Measurements from ENCODE around the gene BMI1. TPM values are rescaled to one million over a fixed set of nuclear protein-coding genes. Genes with fewer than 3 reads are reported as not detected.

The BMI1 gene
- total RNA-seq, 6 experiments from 2014 or later: 34.8 to 51.1 (median 42.3) TPM

DNA sequence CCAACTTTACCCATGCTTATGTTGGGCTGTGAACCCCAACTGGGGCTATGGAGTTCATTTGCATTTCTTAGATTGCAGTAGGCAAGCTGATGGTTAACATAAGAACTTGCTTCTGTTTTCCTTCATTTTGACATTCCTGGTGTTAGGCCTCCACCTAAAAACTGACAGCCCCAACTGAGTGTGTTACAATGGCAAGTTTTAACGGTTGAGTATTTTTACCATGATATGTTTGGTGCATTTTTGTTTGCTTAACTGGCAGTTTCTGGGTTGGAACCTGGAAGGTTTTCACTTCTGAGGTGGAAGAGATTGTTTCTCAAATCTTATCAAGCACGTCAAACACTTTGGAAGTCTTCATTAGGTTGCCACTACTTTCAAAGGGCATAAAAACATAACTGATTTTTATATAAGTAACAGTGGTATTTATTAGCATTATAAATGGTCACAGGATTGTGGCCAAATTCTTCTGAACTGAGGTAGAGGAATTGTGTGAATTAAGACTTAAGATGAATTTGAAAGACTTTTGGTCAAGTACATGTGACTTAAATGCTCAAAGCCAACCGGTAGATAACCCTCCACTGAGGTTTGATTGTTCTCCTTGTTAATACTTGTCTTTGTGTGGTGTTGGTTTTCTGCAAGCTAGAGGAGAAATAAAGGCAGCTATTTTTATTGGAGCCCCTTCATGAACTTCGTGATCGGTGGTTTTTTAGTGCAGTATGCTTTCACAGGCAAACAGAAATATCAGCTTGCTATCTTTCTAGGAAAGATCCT lies 2.8 kb downstream of the BMI1 start:
- no peak for DNase-seq
- peaks cover 49% of the 10 kb centered on the region for H3K4me1 Mint-ChIP-seq (ENCODE audit: low read depth)
- no peak overlapping the region for H3K4me3 Mint-ChIP-seq
- H3K36me3 Mint-ChIP-seq (ENCODE audit: low read depth): 0 out of 2 replicates have a peak, but pooled peaks cover 8% of the 10 kb centered on the region
- H3K9me3 Mint-ChIP-seq: no peaks in the 10 kb centered on the region
- TF ChIP-seq CTCF (IDR thresholded peaks at IDR 0.05): no peak
- H3K27me3 Mint-ChIP-seq (ENCODE audit: insufficient read depth): peaks cover 17% of the 10 kb centered on the region
- H3K27ac Mint-ChIP-seq: no peak overlapping the region

- Mint-ChIP-seq H3K27ac (no peak overlapping the region), H3K9me3 (no peaks in the 10 kb centered on the region), H3K4me3 (peak overlapping the region; percentile 88; the same call in 1 of the 2 replicates), H3K4me1 (ENCODE audit: low read depth) (peaks cover 49% of the 10 kb centered on the region), H3K36me3 (ENCODE audit: low read depth) (peaks cover 12% of the 10 kb centered on the region; the same call in 1 of the 2 replicates), H3K27me3 (ENCODE audit: insufficient read depth) (peaks cover 17% of the 10 kb centered on the region)
- DNase-seq: no peak
- TF ChIP-seq CTCF (IDR thresholded peaks at IDR 0.05): no peak
Measured at GRCh38 chr10:22324413-22324812, 3.5 kb downstream of the BMI1 start.

- Mint-ChIP-seq H3K4me1 (ENCODE audit: low read depth) (peaks cover 47% of the 10 kb centered on the region), H3K9me3 (no peaks in the 10 kb centered on the region), H3K4me3 (peak overlapping the region; percentile 88), H3K27me3 (ENCODE audit: insufficient read depth) (peaks cover 17% of the 10 kb centered on the region), H3K27ac (peak overlapping the region; percentile 70), H3K36me3 (ENCODE audit: low read depth) (peaks cover 16% of the 10 kb centered on the region; the same call in 1 of the 2 replicates)
- DNase-seq: no peak
- no peak for TF ChIP-seq CTCF (IDR thresholded peaks at IDR 0.05)
Measured at GRCh38 chr10:22324893-22325271, 4.0 kb downstream of the BMI1 start.

DNA sequence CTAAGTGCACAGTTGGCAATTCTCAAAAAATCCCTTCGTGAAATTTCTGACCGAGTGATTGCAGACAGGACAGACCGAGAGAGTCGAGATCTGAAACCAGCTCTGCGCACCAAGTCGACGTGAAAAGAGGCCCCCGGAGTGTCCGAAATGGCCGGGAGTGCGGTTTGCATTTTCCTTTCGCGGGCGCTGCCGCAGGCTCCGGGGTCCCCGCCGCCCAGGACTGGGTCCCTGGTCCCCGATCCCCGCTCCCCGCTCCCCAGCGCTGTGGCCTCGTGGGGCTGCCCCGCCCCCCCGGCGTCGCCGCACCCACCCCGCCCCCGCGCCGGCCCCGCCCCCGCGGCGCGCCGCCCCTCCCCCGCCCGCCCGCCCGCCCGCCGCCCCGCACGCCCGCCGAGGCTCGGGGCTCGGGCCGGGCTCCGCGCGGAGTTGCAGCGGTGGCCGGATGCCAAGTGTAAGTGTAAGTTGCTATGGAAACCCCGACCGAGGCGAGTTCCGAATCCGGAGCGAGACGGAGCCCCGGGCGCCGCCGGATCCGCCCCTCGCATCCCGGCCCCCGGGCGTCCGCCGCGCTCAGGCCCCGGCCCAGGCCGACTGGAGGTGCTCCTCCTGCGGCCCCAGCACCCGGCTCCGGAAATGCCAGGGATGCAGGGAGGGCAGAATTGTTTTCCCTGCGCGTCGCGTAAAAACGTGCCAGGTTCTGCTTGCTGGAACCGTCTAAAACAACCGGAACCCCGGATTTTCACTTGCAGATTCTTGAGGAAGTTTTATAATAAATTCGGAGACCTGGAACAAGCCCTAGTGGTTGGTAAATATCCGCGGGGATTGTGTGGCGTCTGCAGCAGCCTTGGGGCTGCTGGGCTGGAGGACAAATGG lies 4.6 kb downstream of the BMI1 start:
- peak overlapping the region; percentile 83 for H3K27ac Mint-ChIP-seq
- H3K27me3 Mint-ChIP-seq (ENCODE audit: insufficient read depth): peaks cover 17% of the 10 kb centered on the region
- TF ChIP-seq CTCF (IDR thresholded peaks at IDR 0.05): peak; percentile 17; the same call in 1 of the 2 replicates

DNA sequence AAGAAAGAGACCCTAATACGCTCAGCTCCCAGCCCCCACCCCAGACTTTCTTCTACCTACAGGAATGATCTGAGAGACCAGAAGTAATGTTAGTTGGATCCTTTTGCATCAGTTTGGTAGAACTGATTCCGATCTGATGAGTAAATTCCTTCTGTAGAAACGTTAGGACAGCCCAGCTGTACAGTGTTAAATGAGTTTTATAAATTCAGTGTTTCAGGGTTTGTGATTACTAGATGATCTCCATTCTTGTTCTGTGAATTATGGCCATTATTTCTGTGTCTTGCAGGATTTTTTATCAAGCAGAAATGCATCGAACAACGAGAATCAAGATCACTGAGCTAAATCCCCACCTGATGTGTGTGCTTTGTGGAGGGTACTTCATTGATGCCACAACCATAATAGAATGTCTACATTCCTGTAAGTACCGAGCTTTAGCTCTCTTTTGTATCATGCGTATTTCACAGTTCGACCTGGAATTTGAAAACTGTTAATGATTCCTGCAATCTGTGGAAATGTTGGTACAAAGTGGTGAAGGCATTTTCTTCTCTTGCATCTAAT lies 5.3 kb downstream of the BMI1 start:
- H3K27me3 Mint-ChIP-seq (ENCODE audit: insufficient read depth): peaks cover 17% of the 10 kb centered on the region
- peaks cover 16% of the 10 kb centered on the region; the same call in 1 of the 2 replicates for H3K36me3 Mint-ChIP-seq (ENCODE audit: low read depth)
- DNase-seq: no peak

More for the DNA sequence above, 4.6 kb downstream of the BMI1 start:
- peak; percentile 57 for DNase-seq
- no peaks in the 10 kb centered on the region for H3K9me3 Mint-ChIP-seq
- peaks cover 16% of the 10 kb centered on the region; the same call in 1 of the 2 replicates for H3K36me3 Mint-ChIP-seq (ENCODE audit: low read depth)
- peak overlapping the region; percentile 92 for H3K4me3 Mint-ChIP-seq
- peaks cover 42% of the 10 kb centered on the region for H3K4me1 Mint-ChIP-seq (ENCODE audit: low read depth)

More for the DNA sequence above, 5.3 kb downstream of the BMI1 start:
- H3K4me1 Mint-ChIP-seq (ENCODE audit: low read depth): peaks cover 42% of the 10 kb centered on the region
- TF ChIP-seq CTCF (IDR thresholded peaks at IDR 0.05): no peak
- H3K27ac Mint-ChIP-seq: peak overlapping the region; percentile 83
- H3K9me3 Mint-ChIP-seq: no peaks in the 10 kb centered on the region
- peak overlapping the region; percentile 92 for H3K4me3 Mint-ChIP-seq

All from HFFc6 (cell line).